OCI-LY1 (cell line): Measurements from ENCODE around the gene UCP1.

Source experiments
- H2AFZ ChIP-seq: fragments of 200-600 bp; sonication (generic), shearing (Covaris generic); 2 replicates; pipeline ENCODE4 v1.6.0; 2014; ENCODE audit warnings: antibody characterized with exemption, mild to moderate bottlenecking, low read length
- H3F3A ChIP-seq: fragments of 200-600 bp; sonication (generic), shearing (Covaris generic); 2 replicates; pipeline ENCODE4 v1.6.0; 2014; ENCODE audit warnings: mild to moderate bottlenecking, antibody characterized with exemption, low read length, moderate library complexity; ENCODE audit not compliant: insufficient read depth
- H3K27ac ChIP-seq: fragments of 200-600 bp; sonication (generic); 2 replicates; pipeline ENCODE4 v1.5.1; 2014; ENCODE audit warnings: low read length, mixed run types, mild to moderate bottlenecking, low read depth; ENCODE audit not compliant: poor library complexity, severe bottlenecking
- H3K27me3 ChIP-seq: fragments of 200-600 bp; sonication (generic); 2 replicates; pipeline ENCODE4 v1.6.0; 2014; ENCODE audit warnings: antibody characterized with exemption, mild to moderate bottlenecking, low read length, moderate library complexity; ENCODE audit not compliant: insufficient read depth
- H3K36me3 ChIP-seq: fragments of 200-600 bp; sonication (generic); 2 replicates; pipeline ENCODE4 v1.6.1; 2014; ENCODE audit warnings: mild to moderate bottlenecking, antibody characterized with exemption, low read length, moderate library complexity, mixed read lengths; ENCODE audit not compliant: insufficient read depth
- H3K4me1 ChIP-seq: fragments of 200-600 bp; sonication (generic); 2 replicates; pipeline ENCODE4 v1.5.1; 2014; ENCODE audit warnings: mild to moderate bottlenecking, low read length, moderate library complexity; ENCODE audit not compliant: insufficient read depth, severe bottlenecking
- H3K4me2 ChIP-seq: fragments of 200-600 bp; sonication (generic), shearing (Covaris generic); 2 replicates; pipeline ENCODE4 v1.6.1; 2014; ENCODE audit warnings: low read length
- H3K4me3 ChIP-seq: fragments of 200-600 bp; sonication (generic); 2 replicates; pipeline ENCODE4 v1.5.1; 2014; ENCODE audit warnings: low read length, low read depth, mild to moderate bottlenecking, mixed read lengths; ENCODE audit not compliant: poor library complexity, severe bottlenecking
- H3K79me2 ChIP-seq: fragments of 200-600 bp; shearing (Covaris generic); 2 replicates; pipeline ENCODE4 v1.6.1; 2016; ENCODE audit warnings: mixed run types, low read length, mixed read lengths; ENCODE audit not compliant: insufficient read depth
- H3K9ac ChIP-seq: fragments of 200-600 bp; sonication (generic), shearing (Covaris generic); 2 replicates; pipeline ENCODE4 v1.6.1; 2014; ENCODE audit warnings: mild to moderate bottlenecking, low read length, mixed read lengths
- H3K9me2 ChIP-seq: fragments of 200-600 bp; sonication (generic), shearing (Covaris generic); 2 replicates; pipeline ENCODE4 v1.6.1; 2014; ENCODE audit warnings: low read depth, mild to moderate bottlenecking, low read length, mixed read lengths
- H3K9me3 ChIP-seq: fragments of 200-600 bp; shearing (Covaris generic); 2 replicates; pipeline ENCODE4 v1.6.1; 2014; ENCODE audit warnings: low read length, mixed read lengths
- H4K20me1 ChIP-seq: fragments of 200-600 bp; sonication (generic), shearing (Covaris generic); 2 replicates; pipeline ENCODE4 v1.6.0; 2016; ENCODE audit warnings: mild to moderate bottlenecking, low read length; ENCODE audit not compliant: insufficient read depth
- EZH2 ChIP-seq: fragments of 200-600 bp; sonication (generic), shearing (Covaris generic); IDR thresholded peaks from 2 replicates; pipeline ENCODE4 v1.8.0; 2017; ENCODE audit warnings: borderline replicate concordance, mixed run types, mild to moderate bottlenecking, antibody characterized with exemption, low read length, moderate library complexity, mixed read lengths
- TF ChIP-seq, protein P1 (sequence below): fragments of 200-600 bp; sonication (generic), shearing (Covaris generic); IDR thresholded peaks from 2 replicates; pipeline ENCODE4 v1.5.1; 2017; ENCODE audit warnings: mild to moderate bottlenecking, antibody characterized with exemption, low read length, moderate library complexity, mixed read lengths

UCP1 gene, protein sequence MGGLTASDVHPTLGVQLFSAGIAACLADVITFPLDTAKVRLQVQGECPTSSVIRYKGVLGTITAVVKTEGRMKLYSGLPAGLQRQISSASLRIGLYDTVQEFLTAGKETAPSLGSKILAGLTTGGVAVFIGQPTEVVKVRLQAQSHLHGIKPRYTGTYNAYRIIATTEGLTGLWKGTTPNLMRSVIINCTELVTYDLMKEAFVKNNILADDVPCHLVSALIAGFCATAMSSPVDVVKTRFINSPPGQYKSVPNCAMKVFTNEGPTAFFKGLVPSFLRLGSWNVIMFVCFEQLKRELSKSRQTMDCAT

DNA sequence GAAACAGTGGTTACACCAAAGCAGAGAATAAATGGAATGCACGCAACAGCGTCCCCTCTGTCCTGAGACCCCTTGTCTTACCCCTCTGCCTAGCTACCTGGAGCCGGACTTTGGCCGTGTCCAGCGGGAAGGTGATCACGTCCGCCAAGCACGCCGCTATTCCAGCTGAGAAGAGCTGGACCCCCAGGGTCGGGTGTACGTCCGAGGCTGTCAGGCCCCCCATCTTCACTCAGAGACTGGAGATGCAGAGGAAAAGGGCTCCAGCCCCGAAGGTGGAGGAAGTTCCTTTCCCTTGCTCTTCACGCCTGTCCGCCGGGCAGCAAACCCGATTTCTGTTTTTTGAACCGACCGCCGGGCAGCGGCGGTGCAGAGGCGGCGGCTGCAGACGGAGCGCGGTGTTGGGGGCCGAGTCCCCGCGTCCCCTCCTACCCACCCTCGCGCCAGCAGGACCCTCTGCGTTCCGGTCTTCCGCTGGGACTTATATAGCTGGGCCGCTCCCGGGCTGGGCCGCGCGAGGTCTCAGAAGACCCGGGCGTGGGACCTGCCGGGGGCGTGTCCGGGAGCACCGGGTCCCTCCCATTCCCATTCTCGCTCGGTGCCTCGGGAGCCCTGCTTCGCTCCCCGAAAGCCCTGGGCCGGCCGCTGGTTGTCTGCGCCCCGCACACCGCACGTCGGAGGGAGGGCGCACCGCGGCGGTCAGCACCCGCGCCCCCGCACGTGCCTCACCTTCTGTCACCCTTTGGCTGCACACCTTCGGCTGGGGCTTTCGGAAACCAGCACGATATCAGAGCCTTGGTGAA is at the start of gene UCP1:
TSS of gene UCP1 (minus strand) at position 455 of the 800 bp plus-strand sequence. CDS start at position 223, 232 bp downstream.
- no peaks in the 10 kb centered on the region for H3K79me2 ChIP-seq
- no peak for TF ChIP-seq EZH2
- TF ChIP-seq, protein P1, sequence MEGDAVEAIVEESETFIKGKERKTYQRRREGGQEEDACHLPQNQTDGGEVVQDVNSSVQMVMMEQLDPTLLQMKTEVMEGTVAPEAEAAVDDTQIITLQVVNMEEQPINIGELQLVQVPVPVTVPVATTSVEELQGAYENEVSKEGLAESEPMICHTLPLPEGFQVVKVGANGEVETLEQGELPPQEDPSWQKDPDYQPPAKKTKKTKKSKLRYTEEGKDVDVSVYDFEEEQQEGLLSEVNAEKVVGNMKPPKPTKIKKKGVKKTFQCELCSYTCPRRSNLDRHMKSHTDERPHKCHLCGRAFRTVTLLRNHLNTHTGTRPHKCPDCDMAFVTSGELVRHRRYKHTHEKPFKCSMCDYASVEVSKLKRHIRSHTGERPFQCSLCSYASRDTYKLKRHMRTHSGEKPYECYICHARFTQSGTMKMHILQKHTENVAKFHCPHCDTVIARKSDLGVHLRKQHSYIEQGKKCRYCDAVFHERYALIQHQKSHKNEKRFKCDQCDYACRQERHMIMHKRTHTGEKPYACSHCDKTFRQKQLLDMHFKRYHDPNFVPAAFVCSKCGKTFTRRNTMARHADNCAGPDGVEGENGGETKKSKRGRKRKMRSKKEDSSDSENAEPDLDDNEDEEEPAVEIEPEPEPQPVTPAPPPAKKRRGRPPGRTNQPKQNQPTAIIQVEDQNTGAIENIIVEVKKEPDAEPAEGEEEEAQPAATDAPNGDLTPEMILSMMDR, result no peak
- no peaks in the 10 kb centered on the region for H3K9me3 ChIP-seq
- H3K9me2 ChIP-seq, result no peaks in the 10 kb centered on the region
- no peak within 1 kb of the TSS for H3K4me3 ChIP-seq
- H3K9ac ChIP-seq, result no peak within 1 kb of the TSS
- H3K36me3 ChIP-seq, result no peaks in the 10 kb centered on the region
- H3K4me2 ChIP-seq, result 0 out of 2 replicates have a peak within 1 kb of the TSS, but pooled peaks have one; percentile 23
- H3K4me1 ChIP-seq, result no peaks in the 10 kb centered on the region
- no peaks in the 10 kb centered on the region for H3F3A ChIP-seq
- no peaks in the 10 kb centered on the region for H4K20me1 ChIP-seq
- peaks cover 12% of the 10 kb centered on the region; the same call in 1 of the 2 replicates for H3K27me3 ChIP-seq
- no peak within 1 kb of the TSS for H2AFZ ChIP-seq
- no peak within 1 kb of the TSS for H3K27ac ChIP-seq

DNA sequence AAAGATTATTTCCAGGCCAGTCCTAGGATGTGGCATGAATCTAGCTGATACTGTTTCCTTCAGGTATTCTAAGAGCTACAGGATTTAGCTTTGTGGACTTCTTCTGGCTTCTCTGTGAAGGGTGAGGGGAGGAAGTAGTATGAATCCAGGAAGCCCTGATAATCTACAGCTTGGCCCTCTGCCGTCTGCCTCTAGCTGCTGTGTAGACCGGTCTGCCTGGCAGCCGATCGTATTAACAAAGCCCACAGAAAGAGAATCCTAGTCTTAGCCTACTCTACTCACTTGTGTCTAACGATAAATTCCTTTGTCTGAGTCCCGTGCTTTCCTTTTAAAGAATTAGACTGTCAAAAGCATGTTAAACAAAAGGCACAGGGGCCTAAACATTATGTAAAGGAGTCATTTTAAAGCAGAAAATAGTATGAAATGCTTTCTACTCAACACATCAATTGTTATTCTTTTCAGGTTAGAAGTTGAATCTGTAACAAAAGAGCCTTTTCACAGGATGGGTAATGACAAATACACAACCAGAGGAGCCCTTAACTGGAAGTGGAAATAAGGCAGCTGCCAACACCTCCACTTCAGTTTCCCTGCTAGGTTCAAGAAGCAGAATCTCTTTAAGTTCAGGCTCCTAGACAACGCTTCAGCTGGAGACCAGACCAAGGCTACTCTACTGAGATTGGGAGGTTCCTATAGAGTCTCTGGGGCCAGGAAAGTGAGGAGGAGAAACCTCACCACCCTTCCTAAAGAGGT is 48.9 kb upstream of the UCP1 start:
- Histone ChIP-seq H2AFZ (no peak overlapping the region), H3K9me3 (no peaks in the 10 kb centered on the region), H4K20me1 (no peaks in the 10 kb centered on the region), H3K79me2 (no peaks in the 10 kb centered on the region), H3F3A (no peaks in the 10 kb centered on the region), H3K9ac (no peak overlapping the region), H3K27ac (no peak overlapping the region), H3K36me3 (no peaks in the 10 kb centered on the region), H3K4me2 (no peak overlapping the region), H3K9me2 (no peaks in the 10 kb centered on the region), H3K4me1 (no peaks in the 10 kb centered on the region), H3K27me3 (no peaks in the 10 kb centered on the region), H3K4me3 (no peak overlapping the region)
- TF ChIP-seq EZH2, result no peak
- TF ChIP-seq, protein P1, result no peak

DNA sequence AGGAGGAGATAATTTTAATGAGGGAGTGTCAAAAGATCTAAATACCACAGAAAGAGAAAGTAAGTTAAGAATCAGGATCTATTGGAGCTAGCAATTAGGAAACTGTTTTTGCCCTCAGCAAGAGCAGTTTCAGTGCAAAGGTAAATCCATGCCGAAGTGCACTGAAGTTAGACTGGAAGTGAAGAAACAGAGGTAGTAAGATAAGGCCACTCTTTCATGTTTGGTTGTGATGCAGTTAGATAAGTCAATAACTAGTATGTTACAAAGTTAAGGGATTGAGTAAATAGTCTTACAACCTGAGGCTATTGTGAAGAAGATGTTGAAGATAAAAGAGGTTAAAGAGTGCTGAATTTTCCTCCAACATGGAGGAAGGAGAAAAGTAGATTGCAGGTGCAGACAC is 46.7 kb upstream of the UCP1 start:
- Histone ChIP-seq H3F3A (no peaks in the 10 kb centered on the region), H3K4me3 (no peak overlapping the region), H3K36me3 (no peaks in the 10 kb centered on the region), H3K79me2 (no peaks in the 10 kb centered on the region), H3K9me3 (no peaks in the 10 kb centered on the region), H3K4me1 (no peaks in the 10 kb centered on the region), H3K9ac (no peak overlapping the region), H3K9me2 (no peaks in the 10 kb centered on the region), H2AFZ (no peak overlapping the region), H3K27me3 (no peaks in the 10 kb centered on the region), H3K27ac (no peak overlapping the region), H4K20me1 (no peaks in the 10 kb centered on the region), H3K4me2 (no peak overlapping the region)
- TF ChIP-seq, protein P1, result no peak
- no peak for TF ChIP-seq EZH2
